CD14-positive monocyte (primary cell): ENCODE data around the gene CACNA1G. TPM values are rescaled to one million over a fixed set of nuclear protein-coding genes. Genes with fewer than 3 reads are reported as not detected.

Experiments used
- DNase-seq, 3 donors: peaks; one replicate each; pipeline ENCODE4 v3.0.0-alpha.2; 2011 to 2022
- H2AFZ ChIP-seq: 2 replicates; pipeline ENCODE4 v1.6.0; 2012; ENCODE audit warnings: mild to moderate bottlenecking, low read depth, low read length, inconsistent platforms; ENCODE audit not compliant: insufficient read depth, poor library complexity, severe bottlenecking
- H3K27ac ChIP-seq, 2 donors: 1 replicate in 1 of 2; 2 replicates in 1 of 2; pipeline ENCODE4 v1.5.1; 2012 to 2013; ENCODE audit warnings: low read length in 2 of 2, control low read depth in 1 of 2, inconsistent platforms in 1 of 2, low read depth in 1 of 2, mild to moderate bottlenecking in 1 of 2
- H3K27me3 ChIP-seq, 2 donors: one replicate each; pipeline versions ENCODE4 v1.6.0 to v1.6.1; 2011 to 2013; ENCODE audit warnings: low read length in 2 of 2; ENCODE audit not compliant: control insufficient read depth in 2 of 2, insufficient read depth in 2 of 2
- H3K36me3 ChIP-seq, 2 donors: replicated peaks in 1 of 2; 1 replicate in 1 of 2; 2 replicates in 1 of 2; pipeline versions ENCODE4 v1.5.1 to v1.6.1; 2012 to 2013; ENCODE audit warnings: low read length in 2 of 2, control low read depth in 1 of 2, inconsistent platforms in 1 of 2, mild to moderate bottlenecking in 1 of 2; ENCODE audit not compliant: insufficient read depth in 2 of 2, control insufficient read depth in 1 of 2
- H3K4me1 ChIP-seq, 2 donors: 1 replicate in 1 of 2; 2 replicates in 1 of 2; pipeline versions ENCODE4 v1.5.1 to v1.6.1; 2012 to 2013; ENCODE audit warnings: low read length in 2 of 2, control low read depth in 1 of 2, inconsistent platforms in 1 of 2, mild to moderate bottlenecking in 1 of 2, moderate library complexity in 1 of 2; ENCODE audit not compliant: insufficient read depth in 2 of 2, control insufficient read depth in 1 of 2
- H3K4me2 ChIP-seq: replicated peaks from 2 replicates; pipeline ENCODE3; 2012; ENCODE audit warnings: low read length, moderate library complexity, mild to moderate bottlenecking; ENCODE audit not compliant: poor library complexity, severe bottlenecking; ENCODE audit errors: extremely low read depth
- H3K4me3 ChIP-seq, 3 experiments: fragments of 200-600 bp in 1 of 3; sonication (generic) in 1 of 3; replicated peaks in 1 of 3; 1 replicate in 2 of 3; 2 replicates in 1 of 3; pipeline ENCODE4 v1.5.1; 2011 to 2013; ENCODE audit warnings: low read length in 3 of 3, mild to moderate bottlenecking in 3 of 3, control low read depth in 2 of 3, low read depth in 2 of 3, inconsistent platforms in 1 of 3, moderate library complexity in 1 of 3
- H3K79me2 ChIP-seq: 2 replicates; pipeline ENCODE4 v1.6.0; 2012; ENCODE audit warnings: mild to moderate bottlenecking, control low read depth, inconsistent platforms, low read length, moderate library complexity; ENCODE audit not compliant: insufficient read depth
- H3K9ac ChIP-seq: 2 replicates; pipeline ENCODE4 v1.6.0; 2017; ENCODE audit warnings: low read length, mild to moderate bottlenecking; ENCODE audit not compliant: insufficient read depth, poor library complexity, severe bottlenecking
- H3K9me3 ChIP-seq, 2 donors: replicated peaks in 1 of 2; 1 replicate in 1 of 2; 2 replicates in 1 of 2; pipeline versions ENCODE4 v1.5.1 to v1.6.1; 2012 to 2013; ENCODE audit warnings: low read length in 2 of 2, control low read depth in 1 of 2; ENCODE audit not compliant: control insufficient read depth in 1 of 2, insufficient read depth in 1 of 2
- H4K20me1 ChIP-seq: 2 replicates; pipeline ENCODE4 v1.6.0; 2012; ENCODE audit warnings: mild to moderate bottlenecking, low read length, control low read depth, moderate library complexity; ENCODE audit not compliant: insufficient read depth
- H3K27ac Mint-ChIP-seq, 7 donors: one replicate each; pipeline ENCODE4 v1.8.0; 2020; ENCODE audit warnings: mild to moderate bottlenecking in 7 of 7, mixed read lengths in 7 of 7, moderate library complexity in 6 of 7, inconsistent platforms in 2 of 7
- H3K27me3 Mint-ChIP-seq, 3 donors: one replicate each; pipeline ENCODE4 v1.8.0; 2021 to 2022; ENCODE audit warnings: low read depth in 3 of 3, mild to moderate bottlenecking in 3 of 3, mixed read lengths in 3 of 3, moderate library complexity in 3 of 3, inconsistent platforms in 1 of 3
- H3K36me3 Mint-ChIP-seq, 2 donors: one replicate each; pipeline ENCODE4 v1.8.0; 2020; ENCODE audit warnings: mixed read lengths in 2 of 2, inconsistent platforms in 1 of 2, mild to moderate bottlenecking in 1 of 2
- H3K4me1 Mint-ChIP-seq: one replicate; pipeline ENCODE4 v1.8.0; 2020; ENCODE audit warnings: mild to moderate bottlenecking, mixed read lengths
- H3K4me3 Mint-ChIP-seq, 2 donors: one replicate each; pipeline ENCODE4 v1.8.0; 2020; ENCODE audit warnings: mild to moderate bottlenecking in 2 of 2, mixed read lengths in 2 of 2, moderate library complexity in 1 of 2
- H3K9me3 Mint-ChIP-seq, 7 donors: one replicate each; pipeline ENCODE4 v1.8.0; 2020 to 2022; ENCODE audit warnings: mixed read lengths in 7 of 7, mild to moderate bottlenecking in 6 of 7, moderate library complexity in 6 of 7, inconsistent platforms in 2 of 7
- WGBS: methylation state at CpG from one replicate; pipeline ENCODE4 v1.1.5; 2013; ENCODE audit warnings: missing lambda C conversion rate; ENCODE audit not compliant: insufficient coverage; 5-methylcytosine and 5-hydroxymethylcytosine counted together
- intact Hi-C, 2 donors: fragments of 100-400 bp; cut with micrococcal nuclease; formaldehyde crosslinking; loops; one replicate each; pipeline versions ENCODE4 v1.15.0 to v1.15.1; 2023
- polyA plus RNA-seq, 3 donors: library from polyadenylated mRNA; depleted of rRNA in 1 of 3; unstranded in 2 of 3; stranded (reverse) in 1 of 3; fragments of 300-500 nt in 2 of 3; fragments of >200 nt in 1 of 3; fragmentation: Illumina TruSeq in 2 of 3; gene quantifications; 1 replicate in 2 of 3; 2 replicates in 1 of 3; pipeline ENCODE4 v1.2.3, GENCODE V29; 2012 to 2021
- TF ChIP-seq, protein P1 (sequence below): fragments of 200-600 bp; IDR thresholded peaks from one replicate; pipeline ENCODE4 v1.8.0; 2022; ENCODE audit warnings: antibody characterized with exemption, mild to moderate bottlenecking

The CACNA1G gene
- polyA plus RNA-seq, 3 donors, result 0.03 TPM; not detected in 2

GRCh38 chr17:50561746-50562141 is 1.2 kb downstream of the CACNA1G start:
- Mint-ChIP-seq H3K9me3 (peaks cover 0 to 18% (median 3%) of the 10 kb centered on the region in 7 donors), H3K4me3 (no peak overlapping the region), H3K27ac (no peak overlapping the region), H3K27me3 (peaks cover 71 to 98% (median 89%) of the 10 kb centered on the region in 3 donors), H3K36me3 (no peaks in the 10 kb centered on the region), H3K4me1 (peaks cover 30% of the 10 kb centered on the region)
- DNase-seq, result no peak
- Histone ChIP-seq H2AFZ (no peak overlapping the region), H3K4me3 (no peak overlapping the region), H3K79me2 (no peaks in the 10 kb centered on the region), H4K20me1 (peaks cover 5% of the 10 kb centered on the region), H3K27me3 (peaks cover 60 to 92% of the 10 kb centered on the region in 2 donors), H3K9ac (no peak overlapping the region), H3K9me3 (peaks cover 0 to 16% of the 10 kb centered on the region in 2 donors), H3K36me3 (no peaks in the 10 kb centered on the region), H3K27ac (no peak overlapping the region), H3K4me2 (no peak overlapping the region), H3K4me1 (peaks cover 30 to 31% of the 10 kb centered on the region in 2 donors)
- intact Hi-C loops, result loop anchor here in 1 of 2 donors (5.0 kb wide), 1 partner anchor 61 kb away; no protein-coding TSS in a partner anchor
- TF ChIP-seq, protein P1, sequence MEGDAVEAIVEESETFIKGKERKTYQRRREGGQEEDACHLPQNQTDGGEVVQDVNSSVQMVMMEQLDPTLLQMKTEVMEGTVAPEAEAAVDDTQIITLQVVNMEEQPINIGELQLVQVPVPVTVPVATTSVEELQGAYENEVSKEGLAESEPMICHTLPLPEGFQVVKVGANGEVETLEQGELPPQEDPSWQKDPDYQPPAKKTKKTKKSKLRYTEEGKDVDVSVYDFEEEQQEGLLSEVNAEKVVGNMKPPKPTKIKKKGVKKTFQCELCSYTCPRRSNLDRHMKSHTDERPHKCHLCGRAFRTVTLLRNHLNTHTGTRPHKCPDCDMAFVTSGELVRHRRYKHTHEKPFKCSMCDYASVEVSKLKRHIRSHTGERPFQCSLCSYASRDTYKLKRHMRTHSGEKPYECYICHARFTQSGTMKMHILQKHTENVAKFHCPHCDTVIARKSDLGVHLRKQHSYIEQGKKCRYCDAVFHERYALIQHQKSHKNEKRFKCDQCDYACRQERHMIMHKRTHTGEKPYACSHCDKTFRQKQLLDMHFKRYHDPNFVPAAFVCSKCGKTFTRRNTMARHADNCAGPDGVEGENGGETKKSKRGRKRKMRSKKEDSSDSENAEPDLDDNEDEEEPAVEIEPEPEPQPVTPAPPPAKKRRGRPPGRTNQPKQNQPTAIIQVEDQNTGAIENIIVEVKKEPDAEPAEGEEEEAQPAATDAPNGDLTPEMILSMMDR, result no peak
- 0% methylated on average over 4 of the region's 27 CpGs for WGBS

GRCh38 chr17:50562242-50563091 is 2.0 kb downstream of the CACNA1G start:
- Histone ChIP-seq H2AFZ (no peak overlapping the region), H4K20me1 (peaks cover 5% of the 10 kb centered on the region), H3K36me3 (no peaks in the 10 kb centered on the region), H3K27ac (no peak overlapping the region), H3K27me3 (peaks cover 59 to 90% of the 10 kb centered on the region in 2 donors), H3K4me1 (peaks cover 30 to 31% of the 10 kb centered on the region in 2 donors), H3K9ac (no peak overlapping the region), H3K4me3 (no peak overlapping the region), H3K9me3 (peaks cover 0 to 16% of the 10 kb centered on the region in 2 donors), H3K4me2 (no peak overlapping the region), H3K79me2 (no peaks in the 10 kb centered on the region)
- TF ChIP-seq, protein P1, result no peak
- H3K4me1 Mint-ChIP-seq, result peaks cover 30% of the 10 kb centered on the region
- 18% methylated on average over 12 of the region's 22 CpGs for WGBS
- H3K27me3 Mint-ChIP-seq, result peaks cover 76 to 99% (median 90%) of the 10 kb centered on the region in 3 donors
- peaks cover 0 to 18% (median 3%) of the 10 kb centered on the region in 7 donors for H3K9me3 Mint-ChIP-seq
- H3K4me3 Mint-ChIP-seq, result peak overlapping the region in 1 of 2 donors; percentile 64
- H3K27ac Mint-ChIP-seq, result no peak overlapping the region
- DNase-seq, result no peak
- intact Hi-C loops, result loop anchor here in 1 of 2 donors (5.0 kb wide), 1 partner anchor 60 kb away; no protein-coding TSS in a partner anchor
- no peaks in the 10 kb centered on the region for H3K36me3 Mint-ChIP-seq
